Stimulated activated CD4-positive, alpha-beta T cell treated with anti-CD3 and anti-CD28 coated beads, Interleukin-12 subunit alpha, Interleukin-12 subunit beta, amount 100 ng/mL, for 48 hours (primary cell): ENCODE results near the gene RAB36.

ENCODE experiments used
- DNase-seq, 3 donors: peaks; one replicate each; pipeline ENCODE4 v3.0.0-alpha.2; 2020; ENCODE audit warnings: low read depth in 2 of 3, low spot score in 1 of 3

The RAB36 gene

GRCh38 chr22:23137468-23137867 lies 7.8 kb upstream of the RAB36 start:
- DNase-seq = no peak

- DNase-seq = peak in 1 of 3 donors; percentile 28
Measured at GRCh38 chr22:23137905-23138561, 7.2 kb upstream of the RAB36 start.

- no peak for DNase-seq
Measured at GRCh38 chr22:23138584-23139435, 6.5 kb upstream of the RAB36 start.

GRCh38 chr22:23140385-23140784 lies 4.9 kb upstream of the RAB36 start:
- no peak for DNase-seq

GRCh38 chr22:23142546-23143105 lies 2.7 kb upstream of the RAB36 start:
- no peak for DNase-seq

- no peak for DNase-seq
Measured at GRCh38 chr22:23143119-23143518, 2.2 kb upstream of the RAB36 start.

GRCh38 chr22:23144432-23144831 lies 845 bp upstream of the RAB36 start:
- no peak for DNase-seq

- no peak for DNase-seq
Measured at GRCh38 chr22:23145878-23146470, 697 bp downstream of the RAB36 start.

- no peak for DNase-seq
Measured at GRCh38 chr22:23146478-23147205, 1.4 kb downstream of the RAB36 start.

- no peak for DNase-seq
Measured at GRCh38 chr22:23147617-23148387, 2.5 kb downstream of the RAB36 start.

- no peak for DNase-seq
Measured at GRCh38 chr22:23149743-23150238, 4.5 kb downstream of the RAB36 start.

GRCh38 chr22:23150762-23151161 lies 5.5 kb downstream of the RAB36 start:
- no peak for DNase-seq

- no peak for DNase-seq
Measured at GRCh38 chr22:23151827-23152226, 6.5 kb downstream of the RAB36 start.

- no peak for DNase-seq
Measured at GRCh38 chr22:23152238-23153114, 7.2 kb downstream of the RAB36 start.

- DNase-seq = no peak
Measured at GRCh38 chr22:23153994-23154393, 8.7 kb downstream of the RAB36 start.

GRCh38 chr22:23154461-23154860 lies 9.2 kb downstream of the RAB36 start:
- no peak for DNase-seq

- DNase-seq = no peak
Measured at GRCh38 chr22:23155143-23155542, 9.9 kb downstream of the RAB36 start.

- no peak for DNase-seq
Measured at GRCh38 chr22:23155831-23156230, 10.6 kb downstream of the RAB36 start.

- no peak for DNase-seq
Measured at GRCh38 chr22:23156286-23156685, 11.0 kb downstream of the RAB36 start.
